Raji (cell line): Measurements from ENCODE around the gene PES1.

Experiments used
- POLR2A ChIP-seq: IDR thresholded peaks from 2 replicates; pipeline ENCODE4 v1.6.1; 2011; ENCODE audit warnings: low read depth, low read length, control low read depth; ENCODE audit not compliant: insufficient read depth

The PES1 gene

DNA sequence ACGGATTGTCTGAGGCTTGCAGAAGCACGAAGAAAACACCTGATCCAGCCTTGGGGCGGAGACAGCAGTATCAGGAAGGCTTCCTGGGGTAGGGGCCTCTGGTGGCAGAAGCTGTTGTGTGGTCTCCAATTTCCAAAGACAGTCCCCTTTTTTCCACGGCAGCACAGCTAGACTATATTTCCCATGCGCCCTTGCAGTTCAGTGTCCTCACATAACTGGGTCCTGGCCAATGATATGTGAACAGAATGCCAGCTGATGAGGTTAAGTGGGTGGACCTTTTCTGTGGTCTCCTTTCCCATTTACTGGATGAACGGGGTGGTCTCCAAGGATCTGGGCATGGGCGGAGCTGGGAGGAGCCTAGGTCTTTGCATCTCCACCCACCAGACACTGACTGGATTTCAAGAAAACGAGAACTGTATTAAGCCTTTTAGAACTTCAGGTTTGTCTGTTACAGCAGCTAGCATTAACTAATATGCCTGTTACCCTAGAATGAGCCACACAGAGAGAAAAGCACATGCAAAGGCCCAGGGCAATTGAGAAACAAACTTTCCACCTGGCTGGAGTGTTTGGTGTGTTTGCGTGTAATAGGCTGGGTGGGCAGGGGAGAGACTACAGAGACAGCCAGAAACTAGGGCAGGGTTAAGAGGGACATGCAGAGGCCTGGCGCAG is 23.4 kb downstream of the PES1 start:
- no peak for TF ChIP-seq POLR2A

GRCh38 chr22:30566125-30566524 is 25.6 kb downstream of the PES1 start:
- TF ChIP-seq POLR2A: no peak

DNA sequence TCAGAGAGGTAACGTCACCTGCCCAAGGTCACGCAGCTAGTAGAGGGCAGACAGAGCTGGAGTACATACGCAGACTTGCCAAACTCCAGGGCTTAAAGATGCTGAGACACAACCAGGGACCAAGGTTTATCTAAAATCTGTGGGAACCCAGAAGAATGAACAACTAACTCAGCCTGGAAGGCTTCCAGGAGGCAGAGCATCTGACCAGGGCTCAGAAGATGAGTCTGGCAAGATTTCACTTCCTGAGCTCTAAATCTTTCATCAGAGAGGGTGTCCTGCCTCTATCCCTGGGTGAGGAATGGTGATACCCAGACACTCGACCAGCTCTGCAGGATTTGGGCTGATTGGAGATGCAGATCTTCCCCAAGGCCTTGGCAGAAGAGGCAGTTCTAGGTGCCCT is 26.4 kb downstream of the PES1 start:
- no peak for TF ChIP-seq POLR2A

- TF ChIP-seq POLR2A: no peak
Observed at GRCh38 chr22:30564761-30565119, 27.0 kb downstream of the PES1 start.

DNA sequence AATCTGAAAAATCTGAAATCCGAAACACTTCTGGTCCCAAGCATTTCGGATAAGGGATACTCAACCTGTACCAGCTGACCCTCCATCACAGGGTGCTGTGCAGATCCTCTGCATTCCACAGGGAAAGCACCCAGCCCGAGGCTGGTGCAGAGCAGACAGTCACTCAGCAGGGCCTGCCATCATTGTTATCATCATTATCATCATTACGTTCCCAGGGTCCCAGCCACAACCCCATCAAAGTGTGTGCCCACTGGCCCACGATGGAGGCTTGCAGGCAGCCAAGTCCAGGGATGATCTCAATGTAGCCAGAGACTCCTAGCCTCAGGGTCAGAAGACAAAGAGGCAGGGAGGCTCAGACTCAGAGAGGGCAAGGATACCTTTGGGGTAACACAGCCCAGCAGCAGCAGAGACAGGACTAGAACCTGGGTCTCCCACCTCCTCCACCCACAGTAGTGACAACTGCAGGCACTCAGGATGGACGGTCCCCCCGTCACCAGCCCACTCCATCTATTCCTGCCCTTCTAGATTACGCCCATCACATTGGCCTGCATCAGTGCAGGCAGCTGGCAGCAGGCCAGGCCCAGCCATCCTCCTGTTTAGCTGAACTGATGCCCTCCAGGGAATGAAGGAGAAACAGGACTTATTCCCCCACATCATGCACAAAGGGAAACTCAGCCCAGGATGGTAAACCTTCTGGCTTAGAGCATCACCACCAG is 27.5 kb downstream of the PES1 start:
- no peak for TF ChIP-seq POLR2A

DNA sequence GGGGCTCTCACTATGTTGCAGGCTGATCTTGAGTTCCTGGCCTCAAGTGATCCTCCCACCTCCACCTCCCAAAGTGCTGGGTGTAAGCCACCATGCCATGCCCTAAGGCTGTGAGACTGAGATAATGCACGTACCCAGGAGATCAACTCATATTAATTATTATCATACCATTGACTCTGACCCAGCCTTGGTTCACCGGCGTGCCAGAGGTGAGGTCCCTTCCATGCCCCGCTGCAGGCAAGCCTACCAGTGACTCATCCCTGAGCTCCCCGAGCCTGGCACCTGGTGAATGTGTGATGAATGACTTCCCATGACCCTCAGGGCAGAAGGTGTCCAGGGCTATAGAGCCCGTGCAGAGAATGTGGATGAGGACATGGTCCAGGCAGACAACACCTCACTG is 29.3 kb downstream of the PES1 start:
- TF ChIP-seq POLR2A: no peak

- no peak for TF ChIP-seq POLR2A
Observed at GRCh38 chr22:30561402-30562189, 30.1 kb downstream of the PES1 start.

GRCh38 chr22:30559889-30560288 is 31.8 kb downstream of the PES1 start:
- no peak for TF ChIP-seq POLR2A

DNA sequence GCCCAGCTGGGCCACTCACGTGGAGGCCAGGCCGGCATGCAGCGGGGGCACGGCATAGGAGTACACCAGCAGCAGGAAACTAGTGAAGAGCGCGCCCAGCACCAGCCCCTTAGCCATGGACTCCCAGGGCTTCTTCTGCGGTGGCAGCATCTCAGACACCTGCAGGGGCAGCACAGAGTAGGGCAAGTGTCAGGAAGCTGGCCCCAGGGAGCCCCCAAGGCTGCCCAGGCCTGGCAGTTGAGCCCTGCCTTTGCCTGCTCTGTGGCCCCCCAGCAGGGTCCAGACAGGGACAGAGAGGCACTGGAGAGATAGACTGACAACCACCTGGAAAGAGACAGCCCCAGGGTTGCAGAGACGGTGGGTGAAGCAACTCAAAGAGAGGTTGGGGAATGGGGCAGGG is 34.5 kb downstream of the PES1 start:
- TF ChIP-seq POLR2A: no peak

DNA sequence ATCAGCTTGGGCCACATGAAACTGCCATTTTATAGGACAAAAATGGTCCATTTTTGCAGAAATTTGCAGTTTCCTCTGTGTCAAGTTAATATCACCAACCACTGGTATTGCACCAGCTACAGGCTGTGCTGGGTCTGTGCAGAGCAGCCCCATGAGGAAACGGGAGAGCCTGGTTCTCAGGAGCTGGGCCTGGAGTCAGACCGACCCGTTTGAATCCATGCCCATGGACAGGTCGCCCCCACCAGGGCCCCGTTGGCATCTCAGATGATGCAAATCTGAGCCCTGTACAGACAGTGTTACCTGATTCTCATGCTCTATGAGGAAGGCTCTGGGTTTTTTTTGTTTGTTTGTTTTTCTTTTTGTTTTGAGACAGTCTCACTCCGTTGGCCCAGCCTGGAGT is 35.3 kb downstream of the PES1 start:
- no peak for TF ChIP-seq POLR2A

DNA sequence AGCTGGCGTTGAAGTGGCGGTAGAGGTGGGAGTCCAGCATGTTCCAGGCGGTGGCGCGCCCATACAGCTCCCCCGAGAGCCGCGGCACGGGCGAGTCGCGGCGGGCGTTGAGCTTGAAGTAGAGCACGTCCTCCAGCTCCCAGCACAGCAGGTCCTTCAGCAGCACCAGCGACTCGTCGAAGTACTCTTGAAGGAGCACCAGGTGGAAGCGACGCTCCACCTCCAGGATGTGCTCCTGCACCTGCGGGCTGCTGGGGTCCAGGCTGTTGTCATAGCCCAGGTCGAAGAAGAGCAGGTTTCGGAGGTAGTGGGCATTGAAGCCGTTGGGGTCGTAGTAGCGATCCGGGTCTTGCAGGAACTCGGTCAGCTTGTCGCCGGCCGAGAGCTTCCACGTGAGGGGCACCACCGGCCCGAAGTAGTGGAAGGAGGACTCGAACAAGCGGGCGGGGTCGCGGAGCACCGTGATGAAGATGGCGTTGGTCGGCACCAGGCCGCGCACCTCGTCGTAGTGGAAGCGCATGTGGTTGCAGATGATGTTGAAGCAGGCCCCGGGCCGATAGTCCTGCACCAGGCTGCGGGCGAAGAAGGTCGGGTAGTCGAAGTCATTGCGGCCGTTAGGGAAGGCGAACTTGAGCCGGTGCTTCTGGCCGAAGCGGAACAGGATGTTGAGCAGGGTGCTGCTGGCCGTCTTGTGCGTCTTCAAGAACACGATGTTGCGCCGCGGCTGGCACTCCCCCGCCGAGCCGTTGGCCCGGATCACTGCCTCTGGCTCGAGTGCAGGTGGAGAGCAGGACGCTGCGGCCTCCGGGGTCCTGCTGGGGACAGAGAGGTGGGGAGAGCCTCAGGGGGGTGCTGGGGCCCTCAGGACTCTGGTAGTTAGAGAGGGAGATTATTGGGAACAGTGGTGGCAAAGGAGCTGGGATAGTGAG is 36.2 kb downstream of the PES1 start:
- no peak for TF ChIP-seq POLR2A

DNA sequence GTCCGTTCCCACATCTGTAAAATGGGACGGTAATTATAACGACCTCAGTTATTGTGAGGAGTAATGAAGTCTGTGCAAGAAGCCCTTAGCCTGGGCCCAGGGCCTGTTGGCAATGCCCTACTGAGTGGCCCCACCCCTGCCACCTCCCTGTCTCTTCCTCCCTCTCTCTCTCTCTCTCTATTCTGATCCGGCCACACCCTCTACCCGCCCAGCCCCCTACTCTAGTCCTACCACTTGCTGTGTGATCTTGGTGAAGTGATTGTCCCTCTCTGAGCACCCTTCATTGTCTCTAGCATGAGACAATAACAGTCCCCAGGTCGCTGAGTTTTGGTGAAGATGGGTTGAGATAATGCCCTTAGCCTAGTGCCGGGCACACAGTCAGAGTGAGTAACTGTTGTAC is 37.7 kb downstream of the PES1 start:
- no peak for TF ChIP-seq POLR2A

DNA sequence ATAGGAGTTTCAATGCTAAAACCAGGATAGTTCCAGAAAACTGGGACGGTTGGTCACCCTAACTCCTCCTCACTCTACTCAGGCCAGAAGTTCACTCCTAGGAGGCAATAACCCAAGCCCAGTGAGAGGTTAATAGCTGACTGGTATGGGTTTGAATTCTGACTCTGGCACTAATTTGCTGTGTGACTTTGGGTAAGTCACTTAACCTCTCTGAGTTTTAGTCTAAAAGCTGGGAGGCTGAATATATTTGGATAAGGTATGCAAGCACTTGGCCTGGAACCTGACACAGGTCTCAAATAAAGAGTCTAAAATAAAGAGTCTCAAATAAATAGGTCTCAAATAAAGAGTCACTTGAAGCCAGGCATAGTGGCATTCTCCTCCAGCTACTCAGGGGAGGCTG is 39.0 kb downstream of the PES1 start:
- no peak for TF ChIP-seq POLR2A

- TF ChIP-seq POLR2A: no peak
Observed at GRCh38 chr22:30547188-30547587, 44.5 kb downstream of the PES1 start.

DNA sequence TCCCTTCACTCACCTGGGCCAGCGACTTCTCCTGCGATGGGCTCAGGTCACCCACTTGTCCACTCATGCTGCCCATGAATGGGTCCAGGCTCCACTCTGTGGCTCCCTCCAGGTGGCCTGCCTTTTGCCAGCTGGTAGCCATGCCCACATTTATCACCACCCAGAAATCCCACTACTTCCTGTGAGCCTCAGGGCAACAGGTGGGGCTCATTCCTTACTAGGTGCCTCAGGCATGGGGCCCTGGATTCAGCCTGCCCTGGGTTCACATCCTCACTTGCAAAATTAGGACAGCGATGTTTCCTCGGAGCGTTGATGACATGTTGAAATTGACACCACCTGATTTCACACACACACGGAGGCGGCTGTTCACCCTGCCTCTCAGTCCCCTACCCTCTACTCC is 45.1 kb downstream of the PES1 start, which contains the start of gene SEC14L6:
TSS of gene SEC14L6 (minus strand) at position 126 of the 400 bp plus-strand sequence. CDS start at position 67, 59 bp downstream.
- no peak for TF ChIP-seq POLR2A
